SU-DHL-6 (cell line): ENCODE measurements around the gene CFAP91.
A peak's percentile ranks its signal among the peaks of the same experiment; 100 is the strongest.

Experiments
- H2AFZ ChIP-seq: fragments of 200-600 bp; sonication (generic); 2 replicates; pipeline ENCODE4 v1.6.1; 2014; ENCODE audit warnings: low read depth, mild to moderate bottlenecking, moderate library complexity, mixed read lengths, antibody characterized with exemption, low read length; ENCODE audit not compliant: severe bottlenecking
- H3F3A ChIP-seq: fragments of 200-600 bp; shearing (Covaris generic); 2 replicates; pipeline ENCODE4 v1.6.0; 2016; ENCODE audit warnings: antibody characterized with exemption, mild to moderate bottlenecking; ENCODE audit not compliant: insufficient read depth
- H3K27ac ChIP-seq: fragments of 200-600 bp; sonication (generic); 2 replicates; pipeline ENCODE4 v1.5.1; 2016; ENCODE audit warnings: low read depth, mild to moderate bottlenecking, low read length, moderate library complexity, mixed read lengths
- H3K27me3 ChIP-seq: fragments of 200-600 bp; sonication (generic), shearing (Covaris generic); 2 replicates; pipeline ENCODE4 v1.6.0; 2014; ENCODE audit warnings: mild to moderate bottlenecking, low read length
- H3K36me3 ChIP-seq: fragments of 200-600 bp; sonication (generic); 2 replicates; pipeline ENCODE4 v1.6.1; 2014; ENCODE audit warnings: mild to moderate bottlenecking, low read length, mixed read lengths
- H3K4me2 ChIP-seq: fragments of 300-600, 200-600 bp; shearing (Covaris generic), sonication (generic); 2 replicates; pipeline ENCODE4 v1.6.0; 2014; ENCODE audit warnings: low read length, low read depth, mild to moderate bottlenecking; ENCODE audit not compliant: poor library complexity, severe bottlenecking
- H3K4me3 ChIP-seq: fragments of 200-600 bp; sonication (generic); 2 replicates; pipeline ENCODE4 v1.5.1; 2014; ENCODE audit warnings: antibody characterized with exemption, low read length, mild to moderate bottlenecking, mixed read lengths; ENCODE audit not compliant: insufficient read depth, poor library complexity, severe bottlenecking
- H3K79me2 ChIP-seq: fragments of 200-600 bp; sonication (generic); 2 replicates; pipeline ENCODE4 v1.6.1; 2014; ENCODE audit warnings: mild to moderate bottlenecking, low read length, moderate library complexity; ENCODE audit not compliant: insufficient read depth
- H3K9ac ChIP-seq: fragments of 200-600 bp; sonication (generic); 2 replicates; pipeline ENCODE4 v1.7.0; 2014; ENCODE audit warnings: mild to moderate bottlenecking, low read length
- H3K9me2 ChIP-seq: fragments of 200-600 bp; sonication (generic); replicated peaks from 2 replicates; pipeline ENCODE4 v1.6.1; 2014; ENCODE audit warnings: low read length; ENCODE audit not compliant: insufficient read depth
- H3K9me3 ChIP-seq: fragments of 200-600 bp; sonication (generic); 2 replicates; pipeline ENCODE4 v1.6.1; 2014; ENCODE audit warnings: low read length, mixed read lengths; ENCODE audit not compliant: insufficient read depth
- H4K20me1 ChIP-seq: fragments of 200-600 bp; sonication (generic); 2 replicates; pipeline ENCODE4 v1.6.1; 2014; ENCODE audit warnings: low read depth, mild to moderate bottlenecking, antibody characterized with exemption, low read length, moderate library complexity, mixed read lengths
- EZH2phosphoT487 ChIP-seq: fragments of 200-600 bp; sonication (generic), shearing (Covaris generic); conservative IDR thresholded peaks from 2 replicates; pipeline ENCODE4 v1.6.1; 2018; ENCODE audit warnings: mild to moderate bottlenecking, antibody characterized with exemption, low read length, moderate library complexity, mixed read lengths
- TF ChIP-seq, protein P1 (sequence below): fragments of 200-600 bp; sonication (generic); IDR thresholded peaks from one replicate; pipeline ENCODE4 v1.5.1; 2017; ENCODE audit warnings: antibody characterized with exemption, mild to moderate bottlenecking, low read length, moderate library complexity; ENCODE audit not compliant: insufficient read depth, poor library complexity, severe bottlenecking

Gene CFAP91

GRCh38 chr3:119700269-119700919 is 2.4 kb upstream of the CFAP91 start:
- TF ChIP-seq EZH2phosphoT487, result no peak
- TF ChIP-seq, protein P1, sequence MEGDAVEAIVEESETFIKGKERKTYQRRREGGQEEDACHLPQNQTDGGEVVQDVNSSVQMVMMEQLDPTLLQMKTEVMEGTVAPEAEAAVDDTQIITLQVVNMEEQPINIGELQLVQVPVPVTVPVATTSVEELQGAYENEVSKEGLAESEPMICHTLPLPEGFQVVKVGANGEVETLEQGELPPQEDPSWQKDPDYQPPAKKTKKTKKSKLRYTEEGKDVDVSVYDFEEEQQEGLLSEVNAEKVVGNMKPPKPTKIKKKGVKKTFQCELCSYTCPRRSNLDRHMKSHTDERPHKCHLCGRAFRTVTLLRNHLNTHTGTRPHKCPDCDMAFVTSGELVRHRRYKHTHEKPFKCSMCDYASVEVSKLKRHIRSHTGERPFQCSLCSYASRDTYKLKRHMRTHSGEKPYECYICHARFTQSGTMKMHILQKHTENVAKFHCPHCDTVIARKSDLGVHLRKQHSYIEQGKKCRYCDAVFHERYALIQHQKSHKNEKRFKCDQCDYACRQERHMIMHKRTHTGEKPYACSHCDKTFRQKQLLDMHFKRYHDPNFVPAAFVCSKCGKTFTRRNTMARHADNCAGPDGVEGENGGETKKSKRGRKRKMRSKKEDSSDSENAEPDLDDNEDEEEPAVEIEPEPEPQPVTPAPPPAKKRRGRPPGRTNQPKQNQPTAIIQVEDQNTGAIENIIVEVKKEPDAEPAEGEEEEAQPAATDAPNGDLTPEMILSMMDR, result no peak
- Histone ChIP-seq H3K9ac (no peak overlapping the region), H3K9me2 (no peaks in the 10 kb centered on the region), H3K27ac (no peak overlapping the region), H3K4me3 (no peak overlapping the region), H3K27me3 (no peaks in the 10 kb centered on the region), H3K36me3 (no peaks in the 10 kb centered on the region), H3K79me2 (no peaks in the 10 kb centered on the region), H3K9me3 (no peaks in the 10 kb centered on the region), H2AFZ (peak overlapping the region; percentile 30), H3K4me2 (no peak overlapping the region), H4K20me1 (no peaks in the 10 kb centered on the region), H3F3A (no peaks in the 10 kb centered on the region)

DNA sequence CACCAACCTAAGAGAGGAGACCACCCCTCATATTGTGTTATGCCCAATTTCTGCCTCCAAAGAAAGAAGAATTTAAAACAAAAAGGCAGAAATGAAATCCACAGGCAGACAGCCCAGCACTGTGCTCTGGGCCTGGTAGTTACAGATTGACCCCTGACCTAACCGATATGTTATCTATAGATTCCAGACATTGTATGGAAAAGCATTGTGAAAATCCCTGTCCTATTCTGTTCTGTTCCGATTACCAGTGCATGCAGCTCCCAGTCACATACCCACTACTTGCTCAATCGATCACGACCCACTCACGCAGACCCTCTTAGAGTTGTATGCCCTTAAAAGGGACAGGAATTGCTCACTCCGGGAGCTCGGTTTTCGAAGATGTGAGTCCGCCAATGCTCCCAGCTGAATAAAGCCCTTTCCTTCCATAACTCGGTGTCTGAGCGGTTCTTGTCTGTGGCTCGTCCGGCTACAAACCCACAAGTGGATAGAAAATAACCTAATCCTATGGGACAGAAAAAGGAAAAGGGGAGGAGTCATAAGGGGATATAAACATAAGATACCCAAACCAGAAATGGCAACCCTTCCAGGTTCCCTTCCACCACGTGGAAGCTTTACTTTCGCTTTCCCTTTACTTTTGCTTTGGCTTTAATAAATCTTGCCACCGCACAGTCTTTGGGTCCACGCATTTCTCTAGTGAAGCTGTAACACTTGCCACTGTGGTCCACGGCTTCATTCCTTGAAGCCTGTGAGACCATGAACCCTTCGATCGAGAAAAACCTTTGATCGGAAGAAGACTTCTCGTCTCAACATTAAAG is 1.7 kb upstream of the CFAP91 start:
- no peak overlapping the region for H2AFZ ChIP-seq
- H3K9ac ChIP-seq, result no peak overlapping the region
- no peak overlapping the region for H3K4me2 ChIP-seq
- H3K79me2 ChIP-seq, result no peaks in the 10 kb centered on the region
- no peaks in the 10 kb centered on the region for H3F3A ChIP-seq
- H3K27ac ChIP-seq, result no peak overlapping the region
- H4K20me1 ChIP-seq, result no peaks in the 10 kb centered on the region
- H3K9me3 ChIP-seq, result no peaks in the 10 kb centered on the region
- no peaks in the 10 kb centered on the region for H3K27me3 ChIP-seq
- no peaks in the 10 kb centered on the region for H3K9me2 ChIP-seq
- H3K4me3 ChIP-seq, result no peak overlapping the region
- no peaks in the 10 kb centered on the region for H3K36me3 ChIP-seq
- TF ChIP-seq, protein P1, result no peak
- TF ChIP-seq EZH2phosphoT487, result no peak

GRCh38 chr3:119703820-119704531 is 1.2 kb downstream of the CFAP91 start:
- Histone ChIP-seq H3K4me3 (no peak overlapping the region), H3K4me2 (no peak overlapping the region), H2AFZ (no peak overlapping the region), H4K20me1 (no peaks in the 10 kb centered on the region), H3F3A (no peaks in the 10 kb centered on the region), H3K9me2 (no peaks in the 10 kb centered on the region), H3K9ac (no peak overlapping the region), H3K36me3 (no peaks in the 10 kb centered on the region), H3K9me3 (no peaks in the 10 kb centered on the region), H3K79me2 (no peaks in the 10 kb centered on the region), H3K27ac (no peak overlapping the region), H3K27me3 (no peaks in the 10 kb centered on the region)
- TF ChIP-seq EZH2phosphoT487, result no peak
- TF ChIP-seq, protein P1, result no peak
